Measurements from ENCODE around the gene ACBD3. TPM values are rescaled to one million over a fixed set of nuclear protein-coding genes. Genes with fewer than 3 reads are reported as not detected.
A peak's percentile ranks its signal among the peaks of the same experiment; 100 is the strongest.

The ACBD3 gene
- total RNA-seq, 3 donors from 2014 or later (not counting 1 experiment from before 2014, with no cell fraction given), result 26.9 to 33.3 (median 28.8) TPM

DNA sequence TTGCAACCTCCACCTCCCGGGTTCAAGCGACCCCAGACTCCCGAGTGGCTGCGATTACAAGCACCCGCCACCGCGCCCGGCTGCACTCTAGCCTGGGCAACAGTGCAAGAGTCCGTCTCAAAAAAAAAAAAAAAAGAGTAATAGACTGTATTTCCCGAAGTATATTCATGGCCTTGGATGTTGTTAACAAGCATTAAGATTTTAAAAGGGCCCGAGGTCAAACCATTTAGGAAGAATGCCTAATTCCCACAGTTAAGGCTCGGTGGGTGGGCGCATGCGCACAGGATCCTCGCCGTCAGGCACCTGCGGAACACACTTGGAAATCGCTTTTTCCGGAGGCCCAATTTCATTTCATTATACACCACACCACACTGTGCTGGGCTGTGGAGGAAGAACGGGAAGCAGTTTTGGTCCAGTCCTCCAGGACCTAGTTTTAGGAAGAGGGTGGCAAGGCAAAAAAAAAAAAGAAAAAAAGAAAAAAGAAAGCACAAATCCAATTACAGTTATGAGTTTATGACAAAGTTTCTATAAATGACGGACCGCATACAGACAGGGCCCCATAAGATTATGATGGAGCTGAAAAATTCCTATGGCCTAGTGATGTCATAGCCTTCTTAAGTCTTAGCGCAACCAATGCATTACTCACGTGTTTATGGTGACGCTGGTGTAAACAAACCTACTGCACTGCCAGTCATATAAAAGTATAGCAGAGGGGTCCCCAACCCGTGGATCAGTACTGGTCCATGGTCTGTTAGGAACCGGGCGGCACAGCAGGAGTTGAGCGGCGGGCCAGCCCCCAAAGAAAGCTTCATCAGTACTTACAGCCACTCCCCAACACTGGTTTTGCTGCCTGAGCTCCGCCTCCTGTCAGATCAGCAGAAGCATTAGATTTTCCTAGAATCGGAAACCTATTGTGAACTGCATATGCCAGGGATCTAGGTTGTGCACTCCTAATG, 85.8 kb downstream of the ACBD3 start:
- Mint-ChIP-seq H3K9me3 (no peaks in the 10 kb centered on the region), H3K4me1 (peaks cover 9 to 14% of the 10 kb centered on the region in 2 donors), H3K27ac (peak overlapping the region; percentile 76 to 88), H3K36me3 (no peaks in the 10 kb centered on the region), H3K4me3 (peak overlapping the region; percentile 91), H3K27me3 (ENCODE audit: low read depth in 2 of 2) (peaks cover 5 to 7% of the 10 kb centered on the region in 2 donors)
- no peaks in the 10 kb centered on the region for H3K27me3 ChIP-seq (ENCODE audit: control insufficient read depth, insufficient read depth, low read length)
- H3K4me3 ChIP-seq (ENCODE audit: low read length), result peak overlapping the region; percentile 40
- no peak overlapping the region for H3K27ac ChIP-seq (ENCODE audit: low read length)
- peak in 1 of 2 donors; percentile 71 for DNase-seq
- H3K9me3 ChIP-seq (ENCODE audit: control insufficient read depth, insufficient read depth, low read length), result no peaks in the 10 kb centered on the region
- peak; percentile 72 to 79 (median 77) for ATAC-seq
- no peaks in the 10 kb centered on the region for H3K36me3 ChIP-seq (ENCODE audit: control insufficient read depth, insufficient read depth, low read length)
- H3K4me1 ChIP-seq (ENCODE audit: control insufficient read depth, insufficient read depth, low read length), result peaks cover 6% of the 10 kb centered on the region
- TF ChIP-seq, protein P1, sequence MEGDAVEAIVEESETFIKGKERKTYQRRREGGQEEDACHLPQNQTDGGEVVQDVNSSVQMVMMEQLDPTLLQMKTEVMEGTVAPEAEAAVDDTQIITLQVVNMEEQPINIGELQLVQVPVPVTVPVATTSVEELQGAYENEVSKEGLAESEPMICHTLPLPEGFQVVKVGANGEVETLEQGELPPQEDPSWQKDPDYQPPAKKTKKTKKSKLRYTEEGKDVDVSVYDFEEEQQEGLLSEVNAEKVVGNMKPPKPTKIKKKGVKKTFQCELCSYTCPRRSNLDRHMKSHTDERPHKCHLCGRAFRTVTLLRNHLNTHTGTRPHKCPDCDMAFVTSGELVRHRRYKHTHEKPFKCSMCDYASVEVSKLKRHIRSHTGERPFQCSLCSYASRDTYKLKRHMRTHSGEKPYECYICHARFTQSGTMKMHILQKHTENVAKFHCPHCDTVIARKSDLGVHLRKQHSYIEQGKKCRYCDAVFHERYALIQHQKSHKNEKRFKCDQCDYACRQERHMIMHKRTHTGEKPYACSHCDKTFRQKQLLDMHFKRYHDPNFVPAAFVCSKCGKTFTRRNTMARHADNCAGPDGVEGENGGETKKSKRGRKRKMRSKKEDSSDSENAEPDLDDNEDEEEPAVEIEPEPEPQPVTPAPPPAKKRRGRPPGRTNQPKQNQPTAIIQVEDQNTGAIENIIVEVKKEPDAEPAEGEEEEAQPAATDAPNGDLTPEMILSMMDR (IDR thresholded peaks at IDR 0.05), result no peak
- WGBS (ENCODE audit: insufficient coverage), result 13% methylated on average over 28 of the region's 32 CpGs
- intact Hi-C loops (cut with micrococcal nuclease), result no loop called here

DNA sequence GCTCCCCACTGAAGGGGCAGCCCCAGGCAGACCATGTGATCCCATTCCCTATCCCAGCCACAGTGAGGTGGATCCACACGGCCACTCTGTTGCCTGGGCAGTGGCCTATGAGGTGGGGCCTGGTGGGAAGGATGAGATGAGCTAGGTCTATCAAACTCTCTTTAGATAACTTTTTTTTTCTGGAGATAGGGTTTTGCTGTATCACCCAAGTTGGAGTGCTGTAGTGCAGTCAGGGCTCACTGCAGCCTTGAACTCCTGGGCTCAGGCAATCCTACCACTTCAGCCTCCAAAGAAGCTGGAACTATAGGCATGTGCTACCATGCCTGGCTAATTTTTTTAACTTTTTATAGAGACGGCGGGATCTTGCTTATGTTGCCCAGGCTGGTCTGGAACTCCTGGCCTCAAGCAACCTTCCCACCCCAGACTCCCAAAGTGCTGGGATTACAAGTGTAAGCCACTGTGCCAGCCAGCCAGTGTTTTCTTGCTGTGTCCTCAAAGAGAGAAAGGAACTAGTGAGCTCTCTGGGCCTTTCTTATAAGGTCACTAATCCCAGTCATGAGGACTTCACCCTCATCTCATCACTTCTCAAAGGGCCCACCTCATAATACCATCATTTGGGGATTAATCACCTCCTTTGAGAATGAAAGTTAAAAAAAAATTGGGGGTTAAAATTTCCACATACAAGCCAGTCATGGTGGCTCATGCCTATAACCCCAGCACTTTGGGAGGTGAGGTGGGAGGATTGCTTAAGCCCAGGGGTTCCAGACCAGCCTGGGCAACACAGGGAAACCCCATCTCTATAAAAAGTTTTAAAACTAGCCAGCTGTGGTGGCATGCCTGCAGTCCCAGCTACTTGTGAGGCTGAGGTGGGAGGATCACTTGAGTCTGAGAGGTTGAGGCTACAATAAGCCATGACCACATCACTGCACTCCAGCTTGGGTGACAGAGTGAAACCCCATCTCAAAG, 87.4 kb downstream of the ACBD3 start:
- TF ChIP-seq, protein P1 (IDR thresholded peaks at IDR 0.05), result no peak
- Mint-ChIP-seq H3K27ac (no peak overlapping the region), H3K4me1 (peaks cover 9 to 14% of the 10 kb centered on the region in 2 donors), H3K4me3 (peak overlapping the region; percentile 91), H3K36me3 (no peaks in the 10 kb centered on the region), H3K27me3 (ENCODE audit: low read depth in 2 of 2) (peaks cover 5 to 7% of the 10 kb centered on the region in 2 donors), H3K9me3 (no peaks in the 10 kb centered on the region)
- DNase-seq (no peak), ATAC-seq (peak in 2 of 3 donors; percentile 19 to 25)
- H3K27me3 ChIP-seq (ENCODE audit: control insufficient read depth, insufficient read depth, low read length), result no peaks in the 10 kb centered on the region
- no peaks in the 10 kb centered on the region for H3K36me3 ChIP-seq (ENCODE audit: control insufficient read depth, insufficient read depth, low read length)
- H3K4me3 ChIP-seq (ENCODE audit: low read length), result no peak overlapping the region
- WGBS (ENCODE audit: insufficient coverage), result 100% methylated on average over 2 of the region's 3 CpGs
- H3K27ac ChIP-seq (ENCODE audit: low read length), result no peak overlapping the region
- intact Hi-C loops (cut with micrococcal nuclease), result no loop called here
- peaks cover 6% of the 10 kb centered on the region for H3K4me1 ChIP-seq (ENCODE audit: control insufficient read depth, insufficient read depth, low read length)
- H3K9me3 ChIP-seq (ENCODE audit: control insufficient read depth, insufficient read depth, low read length), result no peaks in the 10 kb centered on the region

DNA sequence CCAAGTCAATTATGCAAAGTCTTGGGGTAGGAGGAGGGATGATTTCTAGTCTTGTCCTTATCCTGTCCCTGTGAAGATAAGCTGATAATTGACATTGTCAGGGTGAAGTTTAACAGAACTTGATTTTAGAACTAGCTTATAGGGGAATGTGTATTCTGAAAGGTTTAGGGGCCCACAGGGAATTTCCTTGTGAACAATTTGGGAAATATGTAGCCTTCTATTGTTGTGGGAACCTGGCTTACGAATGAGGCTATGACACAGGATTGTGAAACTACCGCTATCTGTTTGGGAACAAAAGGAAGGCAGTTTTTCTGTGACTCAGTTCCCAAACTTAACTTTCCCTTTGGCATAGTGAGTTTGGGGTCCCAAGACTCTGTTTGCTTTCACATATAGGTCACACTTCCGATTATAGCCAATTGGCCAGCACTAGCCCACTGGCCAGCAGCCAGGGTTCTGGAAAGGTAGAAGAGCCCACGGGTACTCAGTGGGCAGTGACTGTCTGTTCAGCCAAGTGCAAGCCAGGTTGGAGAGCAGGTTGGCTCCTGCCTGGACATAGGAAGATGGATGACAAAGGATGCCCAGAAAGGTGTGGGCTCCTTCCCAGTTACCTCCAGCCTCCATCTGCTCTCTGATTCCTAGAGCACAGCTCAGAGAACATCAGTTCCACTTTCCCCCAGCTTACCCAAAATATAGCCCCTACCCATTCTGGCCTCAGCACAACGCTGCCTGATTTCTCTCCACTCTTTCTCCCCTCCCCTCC, 88.5 kb downstream of the ACBD3 start:
- WGBS (ENCODE audit: insufficient coverage), result 86% methylated on average over 5 of the region's 5 CpGs
- Mint-ChIP-seq H3K4me3 (peak overlapping the region; percentile 11), H3K9me3 (no peaks in the 10 kb centered on the region), H3K27me3 (ENCODE audit: low read depth in 2 of 2) (peaks cover 5 to 7% of the 10 kb centered on the region in 2 donors), H3K27ac (no peak overlapping the region), H3K4me1 (peaks cover 9 to 14% of the 10 kb centered on the region in 2 donors), H3K36me3 (no peaks in the 10 kb centered on the region)
- H3K27ac ChIP-seq (ENCODE audit: low read length), result no peak overlapping the region
- no peaks in the 10 kb centered on the region for H3K36me3 ChIP-seq (ENCODE audit: control insufficient read depth, insufficient read depth, low read length)
- TF ChIP-seq, protein P1 (IDR thresholded peaks at IDR 0.05), result no peak
- intact Hi-C loops (cut with micrococcal nuclease), result no loop called here
- H3K27me3 ChIP-seq (ENCODE audit: control insufficient read depth, insufficient read depth, low read length), result no peaks in the 10 kb centered on the region
- H3K4me3 ChIP-seq (ENCODE audit: low read length), result no peak overlapping the region
- ATAC-seq (no peak), DNase-seq (no peak)
- H3K9me3 ChIP-seq (ENCODE audit: control insufficient read depth, insufficient read depth, low read length), result no peaks in the 10 kb centered on the region
- peaks cover 6% of the 10 kb centered on the region for H3K4me1 ChIP-seq (ENCODE audit: control insufficient read depth, insufficient read depth, low read length)

Data from natural killer cell (primary cell).